ENCODE data around the gene CZIB. TPM values are rescaled to one million over a fixed set of nuclear protein-coding genes. Genes with fewer than 3 reads are reported as not detected.

CZIB gene
- total RNA-seq (2022; extraction: Qiagen RNA extraction), result 28.3 to 30.5 TPM (median 30.3 TPM) in 5 replicates

DNA sequence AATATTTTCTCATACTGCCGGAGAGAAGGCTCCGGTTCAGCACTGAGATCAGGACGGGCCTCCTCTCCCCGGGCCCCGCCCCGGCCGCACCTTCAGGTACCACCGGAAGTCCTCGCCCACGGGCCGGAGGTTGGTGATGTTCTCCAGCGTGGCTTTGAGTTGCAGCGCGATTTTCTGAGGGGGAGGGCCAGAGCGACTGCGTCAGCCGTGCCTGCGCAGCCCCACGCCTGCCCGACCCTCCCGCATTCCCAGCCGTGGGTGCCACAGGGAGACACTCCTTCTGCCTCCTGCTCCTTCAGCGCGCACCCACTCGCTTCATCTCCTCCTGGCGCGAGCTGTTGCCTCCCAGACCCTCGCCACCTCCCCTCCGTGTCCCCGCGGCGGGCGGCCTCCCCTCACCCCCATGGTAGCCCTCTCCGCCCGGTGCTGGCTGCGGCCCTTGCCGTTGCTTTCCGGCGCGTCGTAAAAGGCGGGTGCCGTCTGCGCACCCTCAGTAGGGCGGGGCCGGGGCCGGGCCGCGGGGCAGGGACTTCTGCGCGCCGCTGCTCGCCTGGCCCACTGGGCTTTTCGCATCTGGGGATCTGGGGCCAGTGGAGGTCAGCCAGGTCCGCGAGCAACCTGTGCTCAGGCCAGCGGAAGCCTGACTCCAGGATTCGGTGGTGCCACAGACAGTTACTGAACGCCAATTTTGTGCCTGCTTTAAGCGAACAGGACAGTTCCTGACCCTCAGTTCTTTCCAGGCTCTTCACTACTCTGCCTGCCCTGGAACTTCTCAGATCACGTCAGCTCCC lies at the start of gene CZIB:
CZIB (minus strand) TSS at position 464 of the 791 bp plus-strand sequence; CDS start at position 405, 59 bp downstream.

DNA sequence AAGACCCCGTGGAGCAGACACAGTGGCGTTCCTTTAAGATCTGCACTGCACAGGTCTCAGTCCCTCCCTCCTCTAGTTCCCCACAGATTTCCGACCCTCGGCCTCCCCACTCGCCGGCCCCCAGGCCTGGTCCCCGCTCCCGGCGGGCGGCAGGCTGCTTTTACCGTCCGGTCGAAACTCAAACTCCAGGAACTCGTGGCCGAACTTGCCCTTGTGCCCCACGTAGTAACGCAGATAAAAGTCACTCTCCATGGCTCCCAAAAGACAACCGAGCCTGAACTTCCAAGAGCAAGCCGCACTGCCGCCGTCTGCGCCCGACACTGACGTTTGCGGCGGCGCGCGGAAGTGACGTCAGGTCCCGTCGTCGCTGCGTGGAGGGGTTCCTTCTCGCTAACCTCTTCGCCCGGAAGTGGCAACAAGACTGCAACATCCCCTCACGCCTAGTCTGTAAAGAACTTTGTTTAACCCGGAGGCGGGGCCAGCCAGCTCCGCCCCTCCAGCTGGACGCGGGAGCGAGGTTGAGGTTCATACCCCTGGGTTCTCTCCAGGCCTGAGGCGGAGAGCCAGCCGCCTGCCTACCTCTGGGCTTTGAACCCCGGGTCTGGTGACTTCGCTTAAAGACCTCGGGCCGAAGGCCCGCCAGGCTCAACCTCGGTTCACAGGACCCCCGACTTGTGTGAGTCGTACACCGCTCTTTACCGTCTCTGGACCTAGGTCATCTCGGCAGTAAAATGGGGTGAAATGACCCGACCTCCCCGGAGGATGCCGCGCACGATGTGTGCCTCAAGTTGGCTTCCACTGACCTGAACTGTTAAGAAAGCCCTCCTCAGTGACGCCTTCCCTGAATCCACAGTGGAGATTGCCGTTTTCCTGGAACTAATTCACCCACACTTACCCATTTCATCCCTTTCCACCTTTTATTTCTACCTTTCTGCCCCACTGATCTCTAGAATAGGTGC lies 18.0 kb upstream of the CZIB start, which contains the start of gene MAGOH:
MAGOH (minus strand) TSS at position 322 of the 959 bp plus-strand sequence; CDS start at position 252, 70 bp downstream.

DNA sequence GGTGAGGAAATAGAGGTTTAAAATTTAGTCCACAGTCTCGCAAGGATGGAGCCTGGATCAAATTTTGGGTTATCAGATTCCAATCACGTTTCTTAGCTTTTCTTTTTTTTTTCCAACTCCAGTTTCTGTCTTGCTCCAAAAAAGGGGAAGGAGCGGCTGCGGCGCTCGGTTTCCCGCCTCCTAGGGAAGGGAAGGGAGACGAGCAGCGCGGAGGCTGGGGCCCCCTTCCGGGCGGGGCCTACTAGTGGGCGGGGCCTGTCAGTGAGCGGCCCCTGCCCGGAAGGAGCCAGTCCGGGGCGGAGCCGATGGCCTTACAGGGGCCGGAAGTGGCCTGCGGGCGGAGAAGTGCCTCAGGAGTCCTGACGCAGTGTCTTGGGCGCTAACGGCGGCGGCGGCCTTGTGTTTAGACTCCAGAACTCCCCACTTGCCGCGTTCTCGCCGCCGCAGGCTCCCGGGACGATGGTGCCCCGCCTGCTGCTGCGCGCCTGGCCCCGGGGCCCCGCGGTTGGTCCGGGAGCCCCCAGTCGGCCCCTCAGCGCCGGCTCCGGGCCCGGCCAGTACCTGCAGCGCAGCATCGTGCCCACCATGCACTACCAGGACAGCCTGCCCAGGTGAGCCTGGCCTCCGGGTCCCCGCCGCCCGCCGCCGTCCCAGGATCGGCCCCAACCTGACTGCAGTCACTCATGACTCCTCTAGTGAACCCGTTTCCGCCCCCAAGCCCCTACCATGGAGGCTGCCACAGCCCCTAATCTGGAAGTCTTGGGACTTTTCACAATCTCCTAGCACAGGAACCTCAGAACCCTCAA lies 23.7 kb downstream of the CZIB start, which contains the start of gene CPT2:
CPT2 (plus strand) TSS at position 340 of the 806 bp plus-strand sequence; CDS start at position 460, 120 bp downstream.

Other genes with a start within 250 kb of the CZIB start
- gene PODN, start 158.4 kb downstream of the CZIB start, total RNA-seq (2022; extraction: Qiagen RNA extraction), result 0.04 TPM in 1 of 5 replicates, not detected in the others
- 0.04 TPM in 1 of 5 replicates, not detected in the others for gene SLC1A7, start 78.0 kb downstream of the CZIB start, total RNA-seq (2022; extraction: Qiagen RNA extraction)
- gene CPT2, start 23.8 kb downstream of the CZIB start, total RNA-seq (2022; extraction: Qiagen RNA extraction), result 7.7 to 9.6 TPM (median 9.1 TPM) in 5 replicates
- gene MAGOH, start 17.9 kb upstream of the CZIB start, total RNA-seq (2022; extraction: Qiagen RNA extraction), result 62.1 to 116 TPM (median 64.8 TPM) in 5 replicates
- 26.3 to 38.2 TPM (median 34.2 TPM) in 5 replicates for gene LRP8, start 107.4 kb upstream of the CZIB start, total RNA-seq (2022; extraction: Qiagen RNA extraction)
- gene DMRTB1, start 238.8 kb upstream of the CZIB start, total RNA-seq (2022; extraction: Qiagen RNA extraction), result not detected in 5 replicates